GOT3 (cell line): ENCODE measurements around the gene PHF21A.

Experiments used
- DNase-seq: peaks from one replicate; lab custom pipeline; 2025; ENCODE audit warnings: mixed read lengths; lab: John Stamatoyannopoulos, UW

PHF21A gene

GRCh38 chr11:45885274-45885920 is 235.9 kb downstream of the PHF21A start, which contains the start of gene MAPK8IP1:
TSS of gene MAPK8IP1 (plus strand) at chr11:45885651. CDS start at chr11:45885821, 170 bp downstream.
- no peak for DNase-seq

GRCh38 chr11:45884596-45885185 is 236.6 kb downstream of the PHF21A start:
- no peak for DNase-seq
